ENCODE measurements around the gene WBP1L.
"Not testable (repeated sequence)": the region's sequence is repeated elsewhere in the genome, so short reads cannot be mapped to it uniquely, and the experiment has no call there.

Gene WBP1L

GRCh38 chr10:102726274-102726673 is 17.5 kb upstream of the WBP1L start:
- DNase-seq = no peak

GRCh38 chr10:102727037-102727818 is 16.5 kb upstream of the WBP1L start:
- no peak for DNase-seq

- DNase-seq = peak; percentile 53
Observed at GRCh38 chr10:102729029-102730026, 14.4 kb upstream of the WBP1L start.

- DNase-seq = no peak
Observed at GRCh38 chr10:102731222-102731800, 12.4 kb upstream of the WBP1L start.

GRCh38 chr10:102732661-102733060 is 11.1 kb upstream of the WBP1L start:
- no peak for DNase-seq

- no peak for DNase-seq
Observed at GRCh38 chr10:102735065-102735562, 8.6 kb upstream of the WBP1L start.

- DNase-seq = no peak
Observed at GRCh38 chr10:102738692-102739121, 5.0 kb upstream of the WBP1L start.

- DNase-seq = no peak
Observed at GRCh38 chr10:102740229-102740628, 3.5 kb upstream of the WBP1L start.

- no peak for DNase-seq
Observed at GRCh38 chr10:102741726-102742237, 2.0 kb upstream of the WBP1L start.

- DNase-seq = not testable (repeated sequence)
Observed at GRCh38 chr10:102742313-102742712, 1.4 kb upstream of the WBP1L start.

- DNase-seq = no peak
Observed at GRCh38 chr10:102743078-102743587, 615 bp upstream of the WBP1L start.

GRCh38 chr10:102744374-102745051 is 765 bp downstream of the WBP1L start:
- DNase-seq = no peak

- no peak for DNase-seq
Observed at GRCh38 chr10:102745157-102745556, 1.4 kb downstream of the WBP1L start.

- DNase-seq = no peak
Observed at GRCh38 chr10:102752266-102752930, 8.7 kb downstream of the WBP1L start.

GRCh38 chr10:102752934-102753664 is 9.4 kb downstream of the WBP1L start:
- no peak for DNase-seq

- no peak for DNase-seq
Observed at GRCh38 chr10:102753718-102754117, 10.0 kb downstream of the WBP1L start.

GRCh38 chr10:102757323-102757722 is 13.6 kb downstream of the WBP1L start:
- no peak for DNase-seq

GRCh38 chr10:102758240-102758932 is 14.6 kb downstream of the WBP1L start:
- DNase-seq = no peak

- DNase-seq = not testable (repeated sequence)
Observed at GRCh38 chr10:102758933-102759262, 15.2 kb downstream of the WBP1L start.
